OCI-LY7 (cell line): ENCODE measurements around the gene NUDT9.

Source experiments
- CTCF ChIP-seq: fragments of 200-600 bp; sonication (generic); conservative IDR thresholded peaks from 2 replicates; pipeline ENCODE4 v1.5.1; 2014; ENCODE audit warnings: mild to moderate bottlenecking, antibody characterized with exemption, low read length, moderate library complexity, mixed read lengths
- EZH2phosphoT487 ChIP-seq: fragments of 200-600 bp; sonication (generic); IDR thresholded peaks from 2 replicates; pipeline ENCODE4 v1.6.1; 2018; ENCODE audit warnings: low read depth, borderline replicate concordance, mild to moderate bottlenecking, mixed run types, antibody characterized with exemption, low read length, moderate library complexity, mixed read lengths

- TF ChIP-seq CTCF (peak; percentile 95), EZH2phosphoT487 (no peak)
These were observed 46.6 kb upstream of the NUDT9 start for GRCh38 chr4:87375719-87376291.
